IMR-90 (cell line): Measurements from ENCODE around the gene ARSB. TPM values are rescaled to one million over a fixed set of nuclear protein-coding genes. Genes with fewer than 3 reads are reported as not detected.
"Not testable (repeated sequence)": the region's sequence is repeated elsewhere in the genome, so short reads cannot be mapped to it uniquely, and the experiment has no call there.

Source experiments
- ATAC-seq: fragments of 200-7000 bp; cut with Tn5 transposase; 2 replicates; pipeline ENCODE4 v1.9.1; 2020; ENCODE audit warnings: low read depth, mild to moderate bottlenecking, moderate library complexity
- BruUV-seq: library from RNA; stranded (reverse); fragments of 400-500 nt; replicated peaks from 2 replicates; lab custom pipeline; 2021; lab: Mats Ljungman, UMichigan
- CTCF ChIA-PET: fragments of 300-600 bp; formaldehyde crosslinking; extraction: SDS; loops from one replicate; lab custom pipeline; 2021; ENCODE audit warnings: antibody characterized with exemption; lab: Yijun Ruan, JAX
- POLR2A ChIA-PET: fragments of 300-600 bp; sonication (Branson Sonifier 250); formaldehyde crosslinking; loops from one replicate; lab custom pipeline; 2022; ENCODE audit warnings: antibody characterized with exemption; ENCODE audit not compliant: unreplicated experiment; lab: Charles Lee
- DNase-seq: peaks from one replicate; pipeline ENCODE4 v3.0.0; 2013
- H2AFZ ChIP-seq: replicated peaks from 2 replicates; pipeline ENCODE3; 2013; ENCODE audit warnings: low read length, mild to moderate bottlenecking; ENCODE audit not compliant: poor library complexity
- H2AK5ac ChIP-seq: 2 replicates; pipeline ENCODE4 v1.6.1; 2013; ENCODE audit warnings: low read depth, low read length, inconsistent platforms
- H2AK9ac ChIP-seq: replicated peaks from 2 replicates; pipeline ENCODE3; 2013; ENCODE audit warnings: mild to moderate bottlenecking, low read depth, low read length, moderate library complexity; ENCODE audit not compliant: poor library complexity
- H2BK120ac ChIP-seq: 2 replicates; pipeline ENCODE4 v1.6.1; 2013; ENCODE audit warnings: low read depth, low read length, inconsistent platforms
- H2BK15ac ChIP-seq: 3 replicates; pipeline ENCODE4 v1.6.1; 2013; ENCODE audit warnings: low read depth, low read length, inconsistent platforms
- H2BK20ac ChIP-seq: 2 replicates; pipeline ENCODE4 v1.6.1; 2013; ENCODE audit warnings: low read depth, mild to moderate bottlenecking, inconsistent platforms, low read length, moderate library complexity
- H2BK5ac ChIP-seq: 2 replicates; pipeline ENCODE4 v1.6.1; 2013; ENCODE audit warnings: mild to moderate bottlenecking, low read depth, low read length, inconsistent platforms; ENCODE audit not compliant: poor library complexity, severe bottlenecking
- H3K14ac ChIP-seq: replicated peaks from 2 replicates; pipeline ENCODE4 v1.6.1; 2013; ENCODE audit warnings: low read depth, low read length, inconsistent platforms
- H3K18ac ChIP-seq: 2 replicates; pipeline ENCODE4 v1.6.1; 2013; ENCODE audit warnings: low read depth, low read length, control low read depth
- H3K23ac ChIP-seq: 2 replicates; pipeline ENCODE4 v1.6.1; 2013; ENCODE audit warnings: low read depth, low read length, inconsistent platforms
- H3K27ac ChIP-seq: 2 replicates; pipeline ENCODE4 v1.5.1; 2013; ENCODE audit warnings: mild to moderate bottlenecking, control low read depth, low read length; ENCODE audit not compliant: insufficient read depth
- H3K27me3 ChIP-seq: 2 replicates; pipeline ENCODE4 v1.6.1; 2013; ENCODE audit warnings: low read length; ENCODE audit not compliant: control insufficient read depth, insufficient read depth
- H3K36me3 ChIP-seq: 2 replicates; pipeline ENCODE4 v1.6.1; 2013; ENCODE audit warnings: low read length, mixed read lengths; ENCODE audit not compliant: control insufficient read depth, insufficient read depth
- H3K4ac ChIP-seq: 2 replicates; pipeline ENCODE4 v1.6.1; 2013; ENCODE audit warnings: low read depth, low read length, inconsistent platforms
- H3K4me1 ChIP-seq: 2 replicates; pipeline ENCODE4 v1.6.1; 2013; ENCODE audit warnings: low read length, mixed read lengths; ENCODE audit not compliant: control insufficient read depth, insufficient read depth
- H3K4me2 ChIP-seq: 2 replicates; pipeline ENCODE4 v1.6.1; 2013; ENCODE audit warnings: low read depth, mild to moderate bottlenecking, control low read depth, low read length, moderate library complexity
- H3K4me3 ChIP-seq: 2 replicates; pipeline ENCODE4 v1.5.1; 2013; ENCODE audit warnings: low read depth, mild to moderate bottlenecking, control low read depth, low read length, moderate library complexity; ENCODE audit not compliant: insufficient read depth
- H3K56ac ChIP-seq: 2 replicates; pipeline ENCODE4 v1.6.1; 2013; ENCODE audit warnings: low read length, inconsistent platforms; ENCODE audit not compliant: insufficient read depth; ENCODE audit errors: extremely low read depth
- H3K79me1 ChIP-seq, 2 experiments: 2 replicates each; pipeline ENCODE4 v1.6.1; 2013; ENCODE audit warnings: low read length in 2 of 2, inconsistent platforms in 1 of 2, low read depth in 1 of 2
- H3K9ac ChIP-seq: 2 replicates; pipeline ENCODE4 v1.6.1; 2013; ENCODE audit warnings: low read depth, low read length, control low read depth
- H3K9me1 ChIP-seq: 2 replicates; pipeline ENCODE4 v1.6.1; 2013; ENCODE audit warnings: low read length, inconsistent platforms; ENCODE audit not compliant: insufficient read depth
- H3K9me3 ChIP-seq: 2 replicates; pipeline ENCODE4 v1.6.1; 2013; ENCODE audit warnings: low read length; ENCODE audit not compliant: control insufficient read depth, insufficient read depth
- H4K20me1 ChIP-seq: 2 replicates; pipeline ENCODE4 v1.6.1; 2013; ENCODE audit warnings: low read length, inconsistent platforms; ENCODE audit not compliant: insufficient read depth
- H4K5ac ChIP-seq: 2 replicates; pipeline ENCODE4 v1.6.1; 2013; ENCODE audit warnings: mild to moderate bottlenecking, low read depth, low read length, control low read depth
- H4K8ac ChIP-seq, 2 experiments: 2 replicates each; pipeline ENCODE4 v1.6.1; 2013; ENCODE audit warnings: low read depth in 2 of 2, low read length in 2 of 2, control low read depth in 1 of 2, inconsistent platforms in 1 of 2
- H4K91ac ChIP-seq: 2 replicates; pipeline ENCODE4 v1.6.1; 2013; ENCODE audit warnings: low read depth, low read length, inconsistent platforms; ENCODE audit not compliant: insufficient read depth
- WGBS, 2 experiments: methylation state at CpG; one replicate each; pipeline versions ENCODE4 v1.1.5 to v1.1.7; 2013; ENCODE audit warnings: missing lambda C conversion rate in 2 of 2; ENCODE audit not compliant: insufficient read length in 1 of 2; ENCODE audit errors: extremely low coverage in 2 of 2; 5-methylcytosine and 5-hydroxymethylcytosine counted together
- dilution Hi-C: fragments of 300-500 bp; cut with HindIII; formaldehyde crosslinking; loops from one replicate; pipeline ENCODE4 v1.14.3; 2018; ENCODE audit warnings: low sequenced_read_pairs; ENCODE audit not compliant: unreplicated experiment
- in situ Hi-C: fragments of 300-500 bp; cut with MboI; formaldehyde crosslinking; loops from 3 replicates; pipeline ENCODE4 v1.14.3; 2019; ENCODE audit warnings: low sequenced_read_pairs, inconsistent platforms, mixed read lengths
- intact Hi-C: fragments of 100-400 bp; cut with micrococcal nuclease; formaldehyde crosslinking; loops from 2 replicates; pipeline ENCODE4 v1.10.0; 2022
- polyA plus RNA-seq, 3 experiments: library from polyadenylated mRNA; depleted of rRNA; stranded (reverse); fragments of >200 nt; gene quantifications; 2 replicates each; pipeline ENCODE4 v1.2.3, GENCODE V29; 2012; ENCODE audit warnings: low replicate concordance in 1 of 3
- total RNA-seq: library from RNA; depleted of rRNA; stranded (reverse); fragments of >200 nt; gene quantifications from 2 replicates; pipeline ENCODE4 v1.2.3, GENCODE V29; 2012

The ARSB gene
- total and polyA plus RNA-seq, 2 of the 4 experiments (the other 2 are of a cell fraction), result 16.0 to 16.3 TPM

GRCh38 chr5:78762743-78763142 is 222.4 kb downstream of the ARSB start:
- CTCF ChIA-PET, H3K9ac ChIP-seq, DNase-seq, H4K5ac ChIP-seq, H3K56ac ChIP-seq, H2AFZ ChIP-seq, H4K91ac ChIP-seq, H2AK5ac ChIP-seq, BruUV-seq, H3K4me1 ChIP-seq, H4K8ac ChIP-seq, in situ Hi-C loops, H3K79me1 ChIP-seq, H3K4ac ChIP-seq, H2BK15ac ChIP-seq, H3K23ac ChIP-seq, H3K9me3 ChIP-seq, H2BK20ac ChIP-seq, H4K20me1 ChIP-seq, H3K27ac ChIP-seq, dilution Hi-C loops, H2BK5ac ChIP-seq, H3K14ac ChIP-seq, ATAC-seq, H3K4me2 ChIP-seq, H3K36me3 ChIP-seq, H2BK120ac ChIP-seq, H2AK9ac ChIP-seq, intact Hi-C loops, H3K9me1 ChIP-seq, H3K18ac ChIP-seq, H3K4me3 ChIP-seq: not testable (repeated sequence)
- POLR2A ChIA-PET, result interaction anchor here (0.7 kb wide), 1 partner anchor 63 kb away, joined by 12 read pairs; no protein-coding TSS in a partner anchor
- no CpG with 5 or more reads among the region's 5 CpGs for WGBS, 2 experiments
- H3K27me3 ChIP-seq, result peaks cover 52% of the 10 kb centered on the region
